Measurements from ENCODE around the gene SPNS3. TPM values are rescaled to one million over a fixed set of nuclear protein-coding genes. Genes with fewer than 3 reads are reported as not detected.

Gene SPNS3
- total and polyA plus RNA-seq, 2 donors from 2014 or later, result 1.4 to 3.7 TPM

GRCh38 chr17:4498461-4499397 lies 65.0 kb downstream of the SPNS3 start, which contains the start of gene SPNS2:
Gene SPNS2, plus strand, starts transcription at chr17:4498881. Its CDS starts 167 bp downstream, at chr17:4499048.
- DNase-seq (peak; percentile 63 to 88 (median 82)), FAIRE-seq (no peak)
- peak within 1 kb of the TSS in 2 of 3 donors; percentile 24 to 78 for H3K9ac ChIP-seq (ENCODE audit: low read length in 3 of 3)
- peak within 1 kb of the TSS; percentile 12 to 73 (median 72) for H3K4me3 ChIP-seq (ENCODE audit: low read length in 3 of 3)
- H3K4me1 ChIP-seq (ENCODE audit: control insufficient read depth in 2 of 3, insufficient read depth in 2 of 3, low read depth in 1 of 3, low read length in 3 of 3), result peaks cover 0 to 19% (median 14%) of the 10 kb centered on the region in 3 donors
- intact Hi-C loops (cut with DNase I), result no loop called here
- H3K27me3 ChIP-seq (ENCODE audit: control insufficient read depth, insufficient read depth, low read length), result peaks cover 5% of the 10 kb centered on the region
- TF ChIP-seq CTCF (IDR thresholded peaks at IDR 0.05; ENCODE audit: borderline replicate concordance, extremely low read depth, insufficient read depth), result no peak
- peak within 1 kb of the TSS; percentile 82 to 86 for H3K27ac ChIP-seq (ENCODE audit: low read depth in 2 of 2, low read length in 2 of 2)
- no peaks in the 10 kb centered on the region for H3K9me3 ChIP-seq (ENCODE audit: control insufficient read depth in 2 of 3, insufficient read depth in 1 of 3, low read length in 3 of 3)
- no peaks in the 10 kb centered on the region for H3K36me3 ChIP-seq (ENCODE audit: control insufficient read depth in 2 of 3, insufficient read depth in 3 of 3, low read length in 3 of 3)

GRCh38 chr17:4499431-4500190 lies 65.9 kb downstream of the SPNS3 start:
- FAIRE-seq (no peak), DNase-seq (peak in 1 of 5 donors; percentile 79)
- intact Hi-C loops (cut with DNase I), result no loop called here
- Histone ChIP-seq H3K4me1 (ENCODE audit: control insufficient read depth in 2 of 3, insufficient read depth in 2 of 3, low read depth in 1 of 3, low read length in 3 of 3) (peaks cover 0 to 21% (median 20%) of the 10 kb centered on the region in 3 donors), H3K36me3 (ENCODE audit: control insufficient read depth in 2 of 3, insufficient read depth in 3 of 3, low read length in 3 of 3) (no peaks in the 10 kb centered on the region), H3K9ac (ENCODE audit: low read length in 3 of 3) (peak overlapping the region in 1 of 3 donors; percentile 61), H3K4me3 (ENCODE audit: low read length in 3 of 3) (peak overlapping the region; percentile 58 to 73 (median 72)), H3K27me3 (ENCODE audit: control insufficient read depth, insufficient read depth, low read length) (peaks cover 5% of the 10 kb centered on the region), H3K9me3 (ENCODE audit: control insufficient read depth in 2 of 3, insufficient read depth in 1 of 3, low read length in 3 of 3) (no peaks in the 10 kb centered on the region), H3K27ac (ENCODE audit: low read depth in 2 of 2, low read length in 2 of 2) (peak overlapping the region; percentile 1 to 41)
- no peak for TF ChIP-seq CTCF (IDR thresholded peaks at IDR 0.05; ENCODE audit: borderline replicate concordance, extremely low read depth, insufficient read depth)

GRCh38 chr17:4500191-4500571 lies 66.4 kb downstream of the SPNS3 start:
- Histone ChIP-seq H3K27ac (ENCODE audit: low read depth in 2 of 2, low read length in 2 of 2) (no peak overlapping the region), H3K27me3 (ENCODE audit: control insufficient read depth, insufficient read depth, low read length) (peaks cover 5% of the 10 kb centered on the region), H3K4me3 (ENCODE audit: low read length in 3 of 3) (peak overlapping the region; percentile 58 to 73 (median 72)), H3K9ac (ENCODE audit: low read length in 3 of 3) (peak overlapping the region in 1 of 3 donors; percentile 61), H3K4me1 (ENCODE audit: control insufficient read depth in 2 of 3, insufficient read depth in 2 of 3, low read depth in 1 of 3, low read length in 3 of 3) (peaks cover 0 to 26% (median 25%) of the 10 kb centered on the region in 3 donors), H3K36me3 (ENCODE audit: control insufficient read depth in 2 of 3, insufficient read depth in 3 of 3, low read length in 3 of 3) (no peaks in the 10 kb centered on the region), H3K9me3 (ENCODE audit: control insufficient read depth in 2 of 3, insufficient read depth in 1 of 3, low read length in 3 of 3) (no peaks in the 10 kb centered on the region)
- intact Hi-C loops (cut with DNase I), result no loop called here
- TF ChIP-seq CTCF (IDR thresholded peaks at IDR 0.05; ENCODE audit: borderline replicate concordance, extremely low read depth, insufficient read depth), result no peak
- DNase-seq (no peak), FAIRE-seq (no peak)
